GM21737 (cell line): Measurements from ENCODE around the gene LHX2.

Source experiments
- ATAC-seq: cut with Tn5 transposase; IDR thresholded peaks from one replicate; pipeline ENCODE4 v1.9.1; 2021; ENCODE audit warnings: mild to moderate bottlenecking, moderate library complexity; ENCODE audit not compliant: unreplicated experiment

LHX2 gene

DNA sequence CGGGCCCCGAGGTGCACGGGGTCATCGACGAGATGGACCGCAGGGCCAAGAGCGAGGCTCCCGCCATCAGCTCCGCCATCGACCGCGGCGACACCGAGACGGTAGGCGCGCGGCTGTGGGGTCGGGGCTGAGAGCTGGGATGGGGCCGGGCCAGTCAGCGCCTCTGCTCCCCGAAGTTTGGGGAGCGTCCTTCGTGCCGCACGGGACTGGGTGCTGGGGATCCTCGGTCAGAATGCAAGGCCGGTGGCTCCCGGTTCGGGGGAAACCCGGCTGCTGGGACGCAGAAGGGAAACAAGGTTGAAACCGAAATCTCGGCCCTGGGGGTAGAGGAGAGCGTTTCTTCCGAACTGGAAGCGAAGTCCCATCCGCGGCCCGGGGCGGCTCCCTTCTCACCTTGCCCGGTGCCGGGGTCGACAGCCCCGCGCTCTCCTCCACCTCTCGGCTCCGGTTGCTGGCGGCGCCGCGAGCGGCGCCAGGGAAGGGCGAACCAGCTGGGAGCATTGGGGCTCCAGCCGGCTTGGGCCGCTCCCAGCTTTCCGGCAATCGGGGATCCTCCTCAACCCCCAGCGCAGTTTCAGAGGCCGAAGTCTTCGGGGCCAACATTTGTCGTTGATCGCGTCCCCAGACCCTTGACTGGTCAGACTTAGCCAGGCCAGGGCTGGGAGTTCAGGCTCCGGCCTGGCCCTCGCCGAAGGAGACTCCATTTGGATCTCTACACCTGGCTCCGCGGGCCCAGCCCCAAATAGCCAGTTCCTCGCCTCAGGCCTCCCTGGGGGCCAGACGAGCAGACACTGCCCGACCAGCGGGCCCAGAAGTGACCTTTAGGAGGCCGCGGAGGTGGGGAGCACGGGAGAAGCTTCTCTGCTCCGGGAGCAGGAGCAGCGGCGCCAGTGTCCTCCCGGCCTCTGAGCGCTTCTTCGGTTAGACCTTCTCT lies 1.1 kb downstream of the LHX2 start:
- no peak for ATAC-seq

DNA sequence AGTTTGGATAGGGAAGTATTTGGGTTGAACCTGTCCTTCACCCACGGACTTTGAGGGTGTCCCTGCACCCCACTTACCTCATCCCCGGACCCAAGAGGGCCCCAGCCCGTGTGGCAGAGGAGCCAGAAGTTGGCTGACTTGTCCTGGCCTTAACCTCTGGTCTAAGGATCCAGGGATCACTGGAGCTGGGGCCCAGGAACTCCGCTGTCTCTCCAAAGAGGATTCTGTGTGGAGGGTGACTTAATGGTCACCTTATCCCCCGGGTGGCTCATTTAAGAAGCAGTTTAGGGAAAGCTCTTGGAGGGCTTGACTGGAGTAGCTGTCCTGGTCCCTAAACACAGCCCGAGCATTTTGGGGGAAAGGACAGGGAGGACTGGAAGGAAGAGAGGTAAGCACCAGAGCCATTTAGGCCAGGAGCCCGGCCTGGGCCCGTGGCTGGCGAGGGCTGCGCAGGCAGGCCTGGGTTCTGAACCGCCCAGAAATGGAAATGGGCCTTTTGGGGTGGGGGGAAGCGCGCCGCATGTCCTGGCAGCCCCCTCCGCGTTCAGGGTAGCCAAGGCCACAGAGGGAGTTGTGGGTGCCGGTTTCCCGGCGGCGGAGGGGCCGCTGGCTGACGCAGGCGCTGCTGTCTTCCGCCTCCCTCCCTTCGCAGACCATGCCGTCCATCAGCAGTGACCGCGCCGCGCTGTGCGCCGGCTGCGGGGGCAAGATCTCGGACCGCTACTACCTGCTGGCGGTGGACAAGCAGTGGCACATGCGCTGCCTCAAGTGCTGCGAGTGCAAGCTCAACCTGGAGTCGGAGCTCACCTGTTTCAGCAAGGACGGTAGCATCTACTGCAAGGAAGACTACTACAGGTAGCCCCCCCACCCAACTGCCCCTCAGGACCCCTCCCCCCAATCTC lies 2.0 kb downstream of the LHX2 start:
- no peak for ATAC-seq

DNA sequence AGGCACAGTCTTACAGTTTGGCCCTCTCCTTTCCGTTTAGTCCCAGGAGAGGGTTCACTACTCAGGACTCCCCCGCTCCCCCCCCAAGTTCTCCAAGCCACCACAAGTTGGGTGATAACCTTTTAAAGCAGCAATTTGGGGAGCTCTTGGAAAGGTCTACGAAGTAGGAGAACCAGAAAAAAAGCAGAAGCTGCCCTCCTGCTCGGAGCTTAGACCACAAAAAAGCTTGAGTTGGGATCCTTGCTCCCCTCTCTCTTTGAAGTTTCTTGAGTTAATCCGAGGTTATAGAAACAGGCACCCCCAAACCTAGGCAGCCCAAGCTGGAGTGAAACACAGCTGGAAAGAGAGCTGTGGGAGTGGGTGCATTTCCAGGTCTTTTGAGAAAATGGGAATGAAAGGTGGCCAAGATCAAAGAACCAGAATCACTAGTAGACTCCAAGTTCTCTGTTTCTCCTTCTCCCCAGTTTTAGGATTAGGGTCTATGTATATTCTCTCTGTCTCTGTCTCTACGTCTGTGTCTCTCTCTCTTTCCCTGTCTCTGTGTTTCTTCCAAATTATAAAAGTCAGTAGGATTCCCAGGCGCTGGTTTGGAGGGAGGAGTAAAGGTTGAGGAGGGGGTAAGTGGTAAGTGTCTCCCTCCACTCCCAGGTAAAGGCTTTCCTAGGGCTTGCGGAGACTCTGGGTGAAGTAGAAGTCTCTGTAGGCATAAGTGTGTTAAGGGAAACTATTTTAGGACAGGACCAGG lies 2.8 kb downstream of the LHX2 start:
- no peak for ATAC-seq

DNA sequence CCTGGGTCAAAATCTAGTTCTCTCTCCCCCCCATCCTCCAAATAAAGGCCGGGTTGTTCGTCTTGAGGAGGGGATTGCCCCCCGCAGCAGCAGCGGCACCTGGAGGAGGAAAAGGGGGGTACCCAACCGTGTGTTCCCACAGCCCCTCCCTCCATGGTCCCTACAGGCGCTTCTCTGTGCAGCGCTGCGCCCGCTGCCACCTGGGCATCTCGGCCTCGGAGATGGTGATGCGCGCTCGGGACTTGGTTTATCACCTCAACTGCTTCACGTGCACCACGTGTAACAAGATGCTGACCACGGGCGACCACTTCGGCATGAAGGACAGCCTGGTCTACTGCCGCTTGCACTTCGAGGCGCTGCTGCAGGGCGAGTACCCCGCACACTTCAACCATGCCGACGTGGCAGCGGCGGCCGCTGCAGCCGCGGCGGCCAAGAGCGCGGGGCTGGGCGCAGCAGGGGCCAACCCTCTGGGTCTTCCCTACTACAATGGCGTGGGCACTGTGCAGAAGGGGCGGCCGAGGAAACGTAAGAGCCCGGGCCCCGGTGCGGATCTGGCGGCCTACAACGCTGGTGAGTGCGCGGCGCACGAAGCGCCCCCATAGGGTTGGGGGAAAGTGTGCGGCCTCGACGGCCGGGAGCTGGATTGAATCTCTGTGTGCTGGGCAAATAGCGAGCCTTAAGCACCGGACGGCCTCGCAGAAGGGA lies 3.5 kb downstream of the LHX2 start:
- no peak for ATAC-seq

DNA sequence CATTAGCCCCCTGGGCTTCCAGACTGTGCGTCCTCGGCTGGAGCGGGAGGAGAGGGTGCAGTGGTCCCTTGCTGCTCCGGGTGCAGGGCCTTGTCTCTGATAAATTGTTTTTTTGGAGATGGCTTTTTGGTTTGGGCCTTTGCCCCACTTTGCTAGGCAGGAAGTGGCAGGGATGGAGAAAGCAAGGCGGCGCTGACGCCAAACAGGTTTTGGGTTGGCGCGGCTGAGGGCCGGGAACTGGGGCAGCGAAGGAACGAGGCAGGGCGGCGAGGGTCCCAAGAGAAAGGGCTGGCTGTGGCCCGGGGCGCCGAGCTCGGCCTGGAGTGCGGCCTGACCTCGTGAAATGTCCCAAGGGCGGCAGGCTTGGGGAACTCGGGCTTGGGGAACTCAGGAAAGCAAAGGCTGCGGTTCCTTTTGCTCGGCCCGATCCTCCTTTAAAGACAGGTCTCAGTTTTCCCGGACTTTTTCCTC lies 4.1 kb downstream of the LHX2 start:
- no peak for ATAC-seq

DNA sequence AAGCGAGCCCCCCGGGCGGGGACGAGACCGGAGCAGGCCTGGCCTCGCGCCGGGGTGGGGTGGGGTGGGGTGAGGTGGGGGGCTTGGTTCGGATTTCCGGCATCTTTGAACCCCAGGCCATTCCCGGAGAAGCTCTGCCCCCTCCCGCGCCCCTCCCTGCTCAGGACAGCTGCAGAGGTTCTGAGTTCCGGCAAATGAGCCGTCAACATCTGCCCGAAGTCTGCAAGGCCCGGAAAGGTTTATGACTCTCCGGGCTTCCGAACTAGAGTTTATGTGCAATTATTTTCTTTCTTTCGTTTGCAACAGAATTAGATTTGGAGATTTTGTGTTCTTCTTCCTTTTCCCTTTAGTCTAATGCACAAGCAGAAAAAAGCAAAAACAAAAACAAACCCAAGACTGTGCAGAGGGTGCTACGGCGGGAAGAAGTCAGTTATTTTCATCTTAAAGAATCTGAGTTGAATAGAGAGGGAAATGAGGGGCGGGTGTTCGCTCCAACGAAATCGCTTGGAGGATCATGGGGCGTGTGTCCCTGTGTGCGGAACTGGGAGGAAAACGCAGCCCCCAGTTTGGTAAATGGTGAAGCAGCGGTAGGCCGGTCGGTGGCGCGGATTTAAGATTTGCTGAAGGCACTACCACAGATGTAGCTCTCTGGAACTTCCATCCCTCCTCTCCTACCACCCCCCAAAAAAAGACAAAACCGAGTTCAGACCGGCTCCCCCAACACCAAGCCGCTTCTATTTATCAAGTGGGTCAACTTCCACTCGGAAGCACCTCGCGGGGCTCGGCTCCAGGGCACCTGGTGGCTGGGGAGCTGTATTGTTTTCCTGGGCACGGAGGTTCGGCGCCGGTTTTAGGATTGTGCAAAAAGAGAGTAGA lies 4.8 kb downstream of the LHX2 start:
- no peak for ATAC-seq

DNA sequence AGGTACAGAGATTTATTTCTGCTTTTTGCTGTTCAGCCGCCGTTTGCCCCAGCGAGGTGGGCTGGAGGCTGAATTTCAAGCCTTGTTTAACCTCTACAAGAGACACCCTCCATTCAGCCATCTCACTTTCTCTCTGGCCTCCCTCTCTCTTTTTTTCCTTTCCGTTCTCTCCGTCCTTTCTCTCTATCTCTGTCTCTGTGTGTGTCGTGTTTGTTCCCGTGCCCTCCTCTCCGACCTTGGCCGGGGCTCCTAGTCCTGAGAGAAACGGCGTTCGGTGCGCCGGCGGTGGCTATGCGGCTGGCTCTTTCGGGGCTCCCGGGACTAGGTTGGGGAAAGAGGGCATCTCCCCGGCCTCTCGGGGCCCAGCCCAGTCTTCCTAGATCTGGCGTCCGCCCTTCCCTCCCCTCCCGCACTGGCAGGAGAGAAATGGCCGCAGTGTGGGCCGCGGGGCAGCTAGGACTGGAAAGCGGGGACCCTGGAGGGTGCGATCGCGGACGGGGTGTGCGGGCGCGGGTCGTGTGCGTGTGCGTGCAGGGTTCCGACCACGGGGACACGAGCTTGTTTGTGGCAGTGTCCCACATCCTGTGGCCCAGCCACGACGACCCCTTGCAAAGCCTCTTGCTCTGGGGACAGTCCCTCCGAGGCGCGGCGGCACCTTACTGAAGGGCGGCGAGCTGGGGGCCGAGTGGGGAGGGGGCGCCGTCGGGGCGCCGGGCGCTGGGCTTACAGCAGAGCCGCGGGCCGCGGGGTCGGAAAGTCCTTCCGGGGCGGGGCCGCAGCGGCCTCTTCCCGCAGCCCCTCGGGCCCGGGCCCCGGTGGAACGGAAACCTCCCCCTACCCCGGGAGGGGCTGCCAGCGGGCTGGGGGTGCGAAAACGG lies 5.7 kb downstream of the LHX2 start:
- no peak for ATAC-seq

DNA sequence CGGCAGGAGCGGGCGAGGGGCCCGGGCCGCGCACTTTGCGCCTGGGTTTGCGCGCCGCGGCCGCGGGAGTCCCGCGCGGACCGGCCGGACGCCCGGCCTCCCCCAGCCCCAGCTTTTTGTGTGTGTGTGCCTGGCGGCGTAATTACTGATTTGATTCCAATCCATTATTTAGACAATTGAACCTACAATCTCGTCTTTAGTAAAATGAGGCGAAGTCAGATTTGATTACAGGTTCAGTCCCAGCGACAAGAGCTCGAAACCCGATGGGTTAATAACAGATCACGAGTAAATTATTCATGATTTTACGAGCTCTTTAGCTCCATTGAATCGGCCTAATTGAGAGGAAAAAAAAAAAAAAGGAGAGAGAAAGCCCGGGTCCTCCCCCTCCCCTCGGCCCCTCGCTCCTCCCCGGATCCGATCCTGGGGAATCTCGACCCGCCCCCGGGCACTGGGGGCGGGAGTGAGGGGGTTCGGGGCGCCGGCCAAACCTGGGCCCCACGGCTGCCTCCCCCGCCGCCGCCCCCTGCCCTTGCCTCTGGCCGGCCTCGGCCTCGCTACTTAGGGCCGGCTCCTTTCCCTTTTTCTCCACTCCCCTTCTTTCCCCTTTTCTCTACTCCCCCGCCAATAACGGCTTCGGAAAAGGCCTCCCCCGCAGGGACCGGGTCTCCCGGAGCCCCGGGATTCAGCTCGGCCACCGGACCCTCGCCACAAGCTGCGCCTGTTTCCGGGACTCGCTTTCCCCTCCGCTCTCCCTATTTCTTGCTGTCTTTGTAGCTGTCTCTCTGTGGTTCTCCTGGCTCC lies 6.6 kb downstream of the LHX2 start:
- no peak for ATAC-seq

DNA sequence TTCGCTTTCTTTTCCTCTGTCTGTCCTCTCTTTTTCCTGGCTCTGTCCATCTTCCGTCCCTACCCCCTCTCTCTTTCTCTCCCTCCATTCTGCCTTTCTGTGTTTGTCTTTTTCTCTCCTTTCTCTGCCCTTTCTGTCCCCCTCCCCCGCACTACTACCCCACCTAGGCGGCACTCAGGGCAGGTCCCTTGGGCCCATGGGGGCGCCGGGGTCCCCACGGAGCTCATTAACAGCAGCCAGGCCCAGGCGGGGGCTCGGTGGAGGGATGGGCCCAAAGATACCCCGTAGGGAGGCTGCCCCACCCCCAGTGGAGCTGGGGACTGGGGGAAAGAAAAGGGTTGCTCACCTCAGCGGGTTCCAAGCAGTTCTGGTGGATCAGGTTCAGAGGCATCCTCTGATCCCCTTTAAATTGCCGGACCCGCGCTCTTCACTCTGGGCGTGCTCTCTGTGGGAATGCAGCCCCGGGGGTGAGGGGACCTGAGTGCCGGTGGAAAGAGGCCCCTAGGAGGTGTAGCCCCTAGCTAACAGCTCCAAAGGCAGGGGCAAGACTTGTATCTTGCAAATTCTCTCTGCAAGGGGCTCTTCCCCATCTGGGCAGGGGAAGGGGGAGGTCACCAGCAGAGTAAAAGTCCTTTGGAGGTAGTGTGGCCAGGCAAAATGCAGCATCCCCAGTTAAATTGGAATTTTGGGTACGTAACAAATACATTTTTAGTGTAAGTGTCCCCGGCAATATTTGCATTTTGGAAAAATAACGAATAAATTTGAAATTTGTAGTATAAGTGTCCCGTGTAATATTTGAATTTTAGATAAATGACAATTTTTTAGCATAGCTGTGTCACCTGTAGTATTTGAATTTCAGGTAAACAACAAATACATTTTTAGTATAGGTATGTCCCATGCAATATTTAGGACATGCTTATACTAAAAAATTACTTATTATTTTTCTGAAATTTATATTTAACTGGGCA lies 7.4 kb downstream of the LHX2 start:
- no peak for ATAC-seq

DNA sequence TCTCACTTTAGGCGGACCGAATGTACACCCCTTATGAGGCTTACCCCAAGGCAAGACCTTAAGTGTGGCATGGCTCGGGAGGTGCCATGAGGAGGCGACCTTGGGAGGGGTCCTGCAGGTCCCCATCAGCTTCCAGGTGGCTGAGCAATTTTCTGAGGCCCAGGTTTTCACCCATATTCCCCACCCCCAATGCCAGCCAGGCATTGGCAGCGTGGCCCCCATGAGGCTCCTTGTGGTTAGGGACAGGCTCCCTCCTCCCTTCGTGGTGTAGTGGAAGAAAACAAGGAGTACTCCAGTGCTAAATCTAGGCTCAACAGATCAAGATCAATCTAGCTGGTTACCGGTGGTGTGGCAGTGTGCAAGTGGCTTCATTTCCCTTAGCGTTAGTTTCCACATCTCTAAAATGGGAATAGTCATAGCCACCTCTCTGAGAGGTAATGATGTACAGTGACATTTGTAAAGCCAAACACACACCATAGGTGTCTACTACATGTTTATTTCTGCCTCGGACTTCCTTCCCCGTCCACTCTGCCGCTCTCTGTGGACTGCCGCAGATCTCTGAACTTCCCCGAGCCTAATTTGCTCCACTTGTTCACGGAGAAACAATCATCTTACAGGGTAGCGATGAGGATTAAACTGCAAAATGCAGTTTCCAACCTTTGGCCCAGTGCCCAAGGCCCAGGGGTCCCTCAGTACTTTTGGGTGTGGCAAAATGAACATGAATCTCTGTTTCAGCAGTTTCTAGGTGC lies 8.4 kb downstream of the LHX2 start:
- ATAC-seq: no peak

DNA sequence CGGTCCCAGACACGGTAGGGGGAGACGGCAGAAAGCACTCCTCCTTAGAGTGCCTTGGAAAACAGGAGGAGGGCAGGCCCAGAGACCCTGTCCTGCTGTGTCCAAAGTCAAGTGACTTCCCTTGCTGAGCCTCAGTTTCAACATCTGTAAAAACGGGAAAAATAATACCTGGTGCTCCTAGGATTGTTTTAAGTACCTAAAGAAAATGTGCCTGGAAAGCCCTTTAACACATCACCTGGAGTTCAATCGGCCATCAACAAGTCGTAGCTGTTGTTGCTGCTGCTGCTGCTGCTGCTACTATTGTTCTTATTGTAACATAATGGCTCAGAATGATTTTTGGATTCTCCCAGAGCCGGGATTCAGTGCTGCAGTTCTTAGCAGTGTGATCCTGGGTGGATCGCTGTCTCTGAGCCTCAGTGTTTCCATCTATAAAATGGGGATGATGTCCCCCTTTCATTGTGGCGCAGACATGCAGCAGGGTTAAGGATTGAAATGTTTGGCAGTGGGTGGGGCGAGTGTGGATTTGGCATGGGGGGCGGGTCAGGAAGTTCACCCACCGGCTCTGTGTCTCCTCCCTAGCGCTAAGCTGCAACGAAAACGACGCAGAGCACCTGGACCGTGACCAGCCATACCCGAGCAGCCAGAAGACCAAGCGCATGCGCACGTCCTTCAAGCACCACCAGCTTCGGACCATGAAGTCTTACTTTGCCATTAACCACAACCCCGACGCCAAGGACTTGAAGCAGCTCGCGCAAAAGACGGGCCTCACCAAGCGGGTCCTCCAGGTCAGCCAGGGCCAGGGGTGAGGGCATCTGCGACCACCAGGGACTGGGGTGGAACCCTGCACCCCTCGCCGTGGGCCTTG lies 9.2 kb downstream of the LHX2 start:
- ATAC-seq: no peak

DNA sequence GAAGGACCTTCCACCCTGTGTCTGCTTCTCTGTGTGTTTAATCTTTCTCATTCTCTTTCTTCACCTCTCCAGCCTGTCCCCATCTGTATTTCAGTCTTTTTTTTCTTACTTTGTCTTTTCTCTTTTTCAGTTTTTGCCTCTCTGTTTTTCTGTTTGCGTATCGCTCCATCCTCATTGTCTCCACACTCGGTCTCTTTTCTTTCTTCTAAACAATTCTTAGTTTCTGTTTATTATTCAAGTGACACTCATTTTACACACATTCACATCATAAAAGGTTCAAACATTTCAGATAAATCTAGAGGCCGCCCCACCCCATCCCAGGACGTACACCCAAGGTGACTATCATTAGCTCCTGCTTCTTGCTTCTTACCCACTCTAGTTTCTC lies 9.8 kb downstream of the LHX2 start:
- ATAC-seq: no peak

DNA sequence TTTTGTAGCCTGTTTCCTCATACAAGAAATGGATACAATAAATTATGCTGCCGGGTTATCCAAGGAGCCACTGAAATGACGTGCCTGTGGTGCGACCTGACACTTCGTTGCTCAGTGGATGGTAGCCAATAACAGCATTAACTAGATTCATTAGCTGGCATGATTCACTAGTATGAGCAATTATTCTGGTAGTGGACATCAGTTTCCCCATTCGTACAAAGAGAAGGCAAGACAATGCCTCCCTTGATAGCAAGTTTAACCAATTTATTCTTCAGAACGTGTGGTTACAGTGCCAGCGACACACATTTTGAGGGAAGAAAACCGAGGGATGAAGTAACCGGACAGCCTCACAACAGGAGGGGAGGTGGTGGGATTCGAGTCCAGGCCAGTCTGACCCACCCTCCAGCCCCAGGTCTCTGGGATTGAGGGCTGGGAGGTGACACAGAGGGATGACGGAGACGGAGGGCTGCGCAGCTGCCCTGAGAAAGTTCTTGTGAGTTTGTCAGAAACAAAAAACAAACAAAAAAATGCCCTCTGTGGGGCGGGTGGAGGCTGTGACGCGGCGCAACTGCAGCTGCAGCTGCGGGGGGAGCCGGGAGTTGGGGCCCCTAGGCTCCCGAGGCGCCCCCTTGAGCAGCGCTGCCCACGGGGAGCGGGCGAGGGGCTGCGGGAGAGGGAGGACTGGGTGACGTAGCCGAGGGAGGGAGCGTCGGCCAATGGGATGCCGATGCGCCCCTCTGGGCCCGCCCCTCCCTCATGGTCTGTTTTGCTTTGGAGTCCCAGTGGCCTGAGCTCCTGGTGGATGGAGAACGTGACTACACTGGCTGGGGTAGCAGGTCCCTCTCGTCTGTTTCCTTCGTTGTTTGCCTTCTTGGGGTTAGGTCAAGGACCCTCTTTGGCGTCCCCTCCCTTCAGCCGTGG lies 10.9 kb downstream of the LHX2 start:
- no peak for ATAC-seq

DNA sequence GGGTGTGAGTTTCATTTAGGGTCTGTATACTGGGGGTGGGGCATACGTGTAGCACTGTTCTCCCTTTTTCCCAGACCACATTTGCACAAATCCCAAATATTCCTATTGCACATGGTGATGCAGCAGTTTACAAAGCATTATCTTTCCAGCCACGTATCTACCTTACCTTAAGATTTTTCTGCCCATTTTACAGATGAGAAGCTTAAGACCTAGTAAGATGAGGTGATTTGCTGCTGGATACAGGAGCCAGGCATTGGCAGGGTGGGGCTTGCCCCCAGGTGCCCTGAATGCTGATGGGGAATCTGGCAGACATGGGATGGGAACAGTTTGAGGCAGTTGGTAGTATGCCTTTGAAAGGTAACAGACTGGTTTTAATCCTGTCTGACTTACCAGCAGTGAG lies 12.5 kb downstream of the LHX2 start:
- no peak for ATAC-seq
